HG03460 (cell line): ENCODE measurements around the gene RNASE7.
"Not testable (repeated sequence)": the region's sequence is repeated elsewhere in the genome, so short reads cannot be mapped to it uniquely, and the experiment has no call there.

Experiments
- ATAC-seq: cut with Tn5 transposase; IDR thresholded peaks from one replicate; pipeline ENCODE4 v1.9.1; 2021; ENCODE audit not compliant: unreplicated experiment

RNASE7 gene

DNA sequence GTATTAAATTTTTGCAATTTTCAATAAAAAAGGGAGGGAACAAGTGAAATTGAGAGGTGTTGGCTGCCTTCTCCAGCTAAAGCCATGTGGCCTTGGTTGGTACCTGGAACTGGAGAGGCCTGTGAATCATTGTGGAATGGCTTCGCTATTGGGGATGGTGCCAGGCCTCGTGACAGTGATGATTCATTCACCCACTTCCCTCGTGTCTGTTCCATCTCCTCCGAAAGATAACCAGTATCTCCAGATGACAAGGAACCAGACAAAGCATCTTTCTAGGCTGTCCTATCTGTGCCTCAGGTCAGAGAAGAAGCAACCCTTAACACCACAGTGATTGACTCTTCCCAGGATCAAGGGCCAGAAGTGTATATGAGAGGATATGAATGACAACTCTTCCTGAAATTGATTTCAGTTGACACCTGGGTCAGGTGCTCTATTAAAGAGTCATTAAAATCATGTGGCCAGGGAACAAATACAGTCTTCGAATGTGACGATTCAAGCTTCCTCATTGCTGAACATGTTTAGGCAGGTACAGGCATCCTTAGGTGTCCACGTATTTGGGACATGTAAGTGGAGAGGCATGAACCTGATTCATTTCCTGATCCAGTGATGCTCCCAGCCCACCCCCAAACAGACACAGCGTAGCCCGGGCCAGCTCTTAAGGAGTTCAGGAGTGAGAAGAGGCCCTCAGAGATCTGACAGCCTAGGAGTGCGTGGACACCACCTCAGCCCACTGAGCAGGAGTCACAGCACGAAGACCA is at the start of gene RNASE7:
RNASE7 (plus strand) TSS at position 687 of the 758 bp plus-strand sequence. CDS start 631 bp downstream, outside the sequence.
- ATAC-seq, result no peak

- no peak for ATAC-seq
Measured at GRCh38 chr14:20996521-20996920, 45.6 kb upstream of the RNASE7 start.

DNA sequence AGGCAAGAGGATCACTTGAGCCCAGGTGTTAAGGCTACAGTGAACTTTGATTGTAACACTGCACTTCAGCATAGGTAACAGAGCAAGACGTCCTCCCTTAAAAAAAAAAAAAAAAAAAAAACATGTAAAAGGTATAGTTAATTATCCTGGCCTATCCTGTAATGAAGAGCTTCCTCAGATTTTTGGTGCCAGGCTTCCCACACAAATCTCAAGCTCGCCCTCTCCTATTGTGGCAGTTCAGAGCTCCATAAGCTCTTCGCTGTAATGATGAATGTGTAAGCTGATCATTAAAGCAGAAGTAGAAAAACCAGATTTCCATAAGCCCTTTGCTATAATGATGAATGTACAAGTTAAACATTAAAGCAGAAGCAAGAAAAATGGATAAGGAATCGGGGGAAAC is 45.0 kb upstream of the RNASE7 start:
- no peak for ATAC-seq

GRCh38 chr14:20997564-20997963 is 44.6 kb upstream of the RNASE7 start:
- ATAC-seq, result no peak

DNA sequence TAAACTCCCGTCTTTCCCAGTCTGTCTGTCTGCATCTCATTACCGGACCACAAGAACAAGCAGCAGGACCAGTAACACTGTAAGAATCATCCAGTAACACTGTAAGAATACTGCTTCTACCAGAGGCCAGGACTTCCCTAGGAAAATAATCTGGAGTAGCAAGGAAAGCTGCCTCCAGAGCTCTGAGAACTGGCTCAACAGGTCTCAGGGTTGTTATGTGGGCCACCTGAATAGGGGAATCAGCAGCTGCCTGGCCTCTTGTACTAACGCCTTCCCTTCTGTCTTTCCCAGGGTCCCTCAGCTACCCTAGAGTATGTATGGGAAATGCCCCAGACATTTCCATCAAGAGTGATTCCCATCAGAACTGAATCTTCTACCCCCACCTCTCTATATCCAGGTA is 44.0 kb upstream of the RNASE7 start:
- no peak for ATAC-seq

DNA sequence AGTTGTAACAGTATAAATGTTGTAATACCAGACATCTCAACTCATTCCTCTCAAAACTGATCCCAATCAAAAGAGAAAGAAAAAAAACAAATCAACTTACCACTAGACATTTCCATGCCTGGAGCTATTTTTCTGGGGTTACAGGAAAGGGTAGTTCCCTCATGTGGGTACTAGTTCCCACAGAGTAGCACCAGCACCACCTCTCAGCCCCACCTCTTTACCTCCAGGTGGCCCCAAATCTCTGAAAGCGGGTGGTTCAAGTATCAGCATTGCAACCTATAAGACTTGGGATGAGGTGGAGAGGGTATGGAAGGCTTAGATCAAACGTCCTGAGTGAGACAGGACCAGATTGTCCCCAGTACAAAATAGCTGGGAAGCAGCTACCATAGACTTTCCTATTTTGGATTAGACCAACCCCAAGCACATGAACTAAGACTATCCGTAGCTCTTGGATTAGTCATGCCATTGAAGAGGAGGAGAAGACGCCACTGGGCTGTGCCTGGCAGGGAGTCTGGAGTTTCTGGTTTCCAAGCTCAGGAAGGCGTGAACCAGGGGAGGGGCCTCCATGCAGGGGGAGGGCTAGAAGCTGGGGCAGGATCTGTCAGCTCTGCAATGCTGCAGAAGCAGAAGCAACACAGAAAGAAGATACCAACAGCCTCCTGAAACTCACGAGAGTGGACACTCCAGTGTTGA is 43.3 kb upstream of the RNASE7 start, which contains the start of gene SLC39A2:
SLC39A2 (plus strand) TSS at position 620 of the 693 bp plus-strand sequence. CDS start 154 bp downstream, outside the sequence.
- ATAC-seq, result no peak

DNA sequence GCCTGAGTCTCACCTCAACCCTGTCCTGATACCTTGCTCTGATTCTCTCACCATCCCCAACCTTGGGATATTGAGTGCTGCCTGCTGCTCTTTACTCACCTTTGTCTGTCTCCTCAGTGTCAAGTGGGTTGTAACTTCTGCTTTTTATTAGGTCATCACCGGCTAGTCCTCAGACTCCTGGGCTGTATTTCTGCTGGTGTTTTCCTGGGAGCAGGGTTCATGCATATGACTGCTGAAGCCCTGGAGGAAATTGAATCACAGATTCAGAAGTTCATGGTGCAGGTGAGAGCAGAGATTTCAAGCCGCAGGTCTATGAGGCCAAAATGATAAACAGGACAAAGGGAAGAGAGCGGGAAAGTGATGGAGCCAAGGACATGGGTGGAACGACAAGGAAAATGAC is 42.6 kb upstream of the RNASE7 start:
- no peak for ATAC-seq

- no peak for ATAC-seq
Measured at GRCh38 chr14:21001218-21001617, 40.9 kb upstream of the RNASE7 start.

- no peak for ATAC-seq
Measured at GRCh38 chr14:21003788-21004346, 38.3 kb upstream of the RNASE7 start.

DNA sequence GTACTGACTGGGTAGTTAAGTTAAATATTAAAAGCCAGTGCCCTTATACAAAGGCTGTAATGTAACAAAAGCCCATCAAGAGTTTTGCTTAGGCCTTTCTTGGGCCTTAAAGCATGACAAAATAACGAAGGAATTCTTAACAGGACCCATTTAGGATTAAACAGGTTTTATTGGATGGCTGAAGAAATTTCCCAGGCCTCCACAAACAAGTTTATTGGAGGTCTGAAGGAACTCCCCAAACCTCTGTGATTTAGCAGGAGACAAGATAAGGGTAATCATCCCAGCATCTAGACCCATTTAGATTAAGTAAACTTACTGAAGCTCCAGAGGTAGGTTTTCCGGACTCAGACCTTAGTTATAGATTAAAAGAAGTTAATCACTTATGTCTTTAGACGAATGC is 32.4 kb upstream of the RNASE7 start:
- not testable (repeated sequence) for ATAC-seq

GRCh38 chr14:21011136-21011535 is 31.0 kb upstream of the RNASE7 start:
- no peak for ATAC-seq

DNA sequence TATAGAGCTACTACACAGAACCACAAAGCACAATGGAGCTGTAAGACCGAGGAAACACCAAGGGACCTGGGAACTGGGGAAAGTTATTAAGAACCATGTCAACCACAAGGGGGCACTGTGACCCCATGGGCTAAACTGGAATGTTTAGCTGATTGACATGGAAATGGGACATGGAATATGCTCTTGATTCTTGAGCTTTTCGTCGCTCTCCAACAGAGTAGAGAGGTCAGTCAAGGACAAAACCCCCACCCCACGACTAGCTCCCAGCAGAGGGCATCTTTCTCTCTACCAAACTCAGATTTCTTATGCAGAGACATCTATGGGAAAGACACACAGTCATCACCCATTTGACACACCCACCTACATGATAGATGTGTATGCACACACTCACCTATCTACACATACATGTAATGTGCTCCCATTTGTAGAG is 27.4 kb upstream of the RNASE7 start:
- ATAC-seq, result no peak

DNA sequence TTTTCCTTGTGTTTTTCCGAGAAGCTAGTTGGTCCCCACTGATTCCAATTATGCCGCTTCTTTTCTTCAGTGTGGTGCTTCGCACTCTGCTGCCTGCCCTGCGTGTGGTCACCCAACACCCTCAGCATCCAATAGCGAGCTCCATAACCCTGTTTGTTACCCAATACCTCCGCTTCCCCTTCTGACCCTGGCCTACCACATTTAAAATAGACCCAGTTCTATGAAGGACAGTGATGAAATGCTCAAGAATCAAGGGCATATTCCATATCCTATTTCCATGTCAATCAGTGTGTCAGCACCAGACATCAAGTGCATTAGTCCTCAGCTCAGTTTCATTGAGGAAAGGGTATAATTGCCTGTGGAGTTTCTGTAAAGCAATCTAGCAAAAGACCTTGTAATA is 26.9 kb upstream of the RNASE7 start:
- no peak for ATAC-seq

DNA sequence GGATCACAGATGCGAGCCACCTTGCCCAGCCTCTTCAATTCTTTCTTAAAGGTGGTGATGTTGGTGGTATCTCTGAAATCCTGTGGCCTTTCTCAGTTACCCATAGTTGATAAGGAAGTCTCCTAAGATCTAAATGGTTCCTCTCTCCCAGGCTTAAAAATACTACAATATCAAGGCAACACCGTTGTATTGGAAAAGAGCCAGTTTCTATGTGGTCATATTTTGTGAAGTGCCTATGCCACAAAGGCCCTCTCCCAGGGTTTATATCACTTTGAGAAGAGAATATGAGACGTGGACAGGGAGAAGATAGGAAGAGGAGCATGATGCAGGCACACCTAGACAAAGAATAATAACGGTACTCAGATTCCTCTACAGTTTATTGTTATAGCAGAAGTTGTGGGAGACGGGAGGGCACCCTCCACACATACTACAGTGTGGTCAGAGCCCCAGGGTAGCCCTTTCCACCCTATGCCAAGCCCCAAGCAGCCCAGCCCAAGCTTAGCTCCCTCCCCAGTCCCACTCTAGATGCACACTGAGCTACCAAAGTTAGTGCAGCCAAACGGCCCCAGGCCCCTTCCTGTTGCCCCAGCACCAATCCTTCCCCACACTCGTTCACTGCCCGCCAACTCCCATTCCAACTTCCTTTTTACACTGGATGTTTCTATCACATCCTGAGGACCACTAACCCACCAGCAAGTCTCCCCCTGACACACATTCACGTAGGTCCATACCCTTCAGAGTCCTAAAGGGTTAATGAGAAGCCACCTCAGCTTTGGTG is 25.6 kb upstream of the RNASE7 start:
- ATAC-seq, result no peak

GRCh38 chr14:21017528-21018245 is 24.5 kb upstream of the RNASE7 start:
- ATAC-seq, result no peak

DNA sequence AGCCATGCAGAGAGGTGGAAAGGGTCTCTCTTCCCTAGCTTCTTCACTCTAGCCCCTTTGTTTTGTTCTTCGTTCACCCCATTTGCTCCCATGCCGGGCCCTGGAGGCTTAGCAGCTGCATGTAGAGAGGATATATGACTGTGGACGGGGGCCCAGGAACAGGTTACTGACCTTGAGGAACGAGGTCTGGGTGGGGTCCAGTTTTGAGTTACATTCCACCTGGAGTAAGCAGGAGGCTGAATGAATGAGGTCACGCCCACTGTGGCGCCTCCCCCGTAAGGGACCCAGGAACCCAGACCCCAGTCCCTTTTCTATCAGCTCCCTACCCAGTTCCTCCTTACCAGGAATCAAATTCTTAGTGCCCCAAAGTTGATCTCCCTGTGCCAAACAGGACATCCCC is 23.9 kb upstream of the RNASE7 start:
- no peak for ATAC-seq

DNA sequence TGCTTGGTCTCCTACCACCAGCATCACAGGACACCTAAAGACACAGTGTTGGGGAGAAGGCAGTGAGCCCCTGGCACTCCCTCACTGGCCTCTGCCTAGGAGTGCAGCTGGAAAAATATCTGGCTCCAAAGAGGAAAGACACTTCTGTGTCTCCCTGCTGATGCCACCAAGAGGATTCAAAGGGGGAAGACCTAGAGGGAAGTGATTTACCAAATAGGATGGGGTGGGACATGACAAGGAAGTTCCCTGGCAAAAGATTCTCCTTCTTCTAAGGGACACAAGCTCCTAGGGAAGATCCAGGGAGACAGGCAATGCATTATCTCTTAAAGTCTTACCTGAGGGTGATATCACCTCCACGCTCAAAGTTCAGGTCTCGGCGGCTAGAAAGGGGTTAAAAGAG is 23.4 kb upstream of the RNASE7 start:
- ATAC-seq, result no peak

- ATAC-seq, result no peak
Measured at GRCh38 chr14:21019366-21019765, 22.8 kb upstream of the RNASE7 start.

DNA sequence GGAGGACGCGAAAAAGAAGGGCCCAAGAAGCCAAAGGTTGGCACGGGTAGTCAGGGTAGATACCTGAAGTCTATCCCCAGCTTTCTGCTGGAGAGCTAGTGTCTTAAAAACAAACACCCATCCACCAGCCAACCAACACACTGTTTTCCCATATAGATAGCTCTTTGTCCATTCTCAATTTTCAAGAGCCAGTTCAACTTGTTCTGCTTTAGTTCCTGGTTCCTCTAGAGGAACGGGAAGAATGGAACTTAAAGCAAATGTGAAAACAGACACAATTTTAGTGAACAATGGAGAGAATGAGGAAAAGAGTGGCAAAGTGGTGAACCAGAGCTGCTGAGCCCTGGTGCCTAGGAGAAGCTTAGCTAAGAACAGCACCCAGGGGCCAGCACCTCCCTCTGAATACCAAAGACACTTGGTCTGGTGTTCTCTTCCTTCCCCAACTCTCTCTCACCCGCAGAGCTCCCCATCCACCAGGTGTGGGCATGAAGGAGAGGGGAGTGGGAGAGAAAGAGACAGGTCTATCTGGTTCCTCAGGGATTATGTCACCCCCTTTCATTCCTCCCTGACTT is 21.1 kb upstream of the RNASE7 start:
- ATAC-seq, result no peak

DNA sequence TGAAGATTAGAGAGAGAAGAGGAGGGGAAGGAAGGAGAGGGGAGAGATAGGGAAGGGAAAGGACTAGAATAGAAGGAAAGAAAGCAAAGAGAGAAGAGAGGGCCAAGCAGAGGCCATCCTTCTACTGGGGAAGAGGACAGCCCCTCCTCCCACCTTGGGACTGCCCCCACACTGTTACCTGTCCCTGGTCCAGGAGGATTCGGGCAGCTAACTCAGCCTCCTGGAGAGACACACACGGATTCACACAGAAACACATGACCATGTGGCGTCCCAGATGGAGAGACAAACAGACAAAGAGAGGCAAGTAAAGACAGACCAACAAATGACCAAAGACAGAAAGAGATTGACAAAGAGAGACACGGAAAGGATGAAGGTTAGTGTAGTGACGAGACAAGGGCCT is 19.5 kb upstream of the RNASE7 start:
- ATAC-seq, result no peak
